PC-3 (cell line): ENCODE results near the gene MTHFS.

Experiments
- CTCF ChIP-seq: fragments of 300-600 bp; sonication (generic); conservative IDR thresholded peaks from 2 replicates; pipeline ENCODE4 v1.5.1; 2017; ENCODE audit warnings: antibody characterized with exemption, low read depth, mild to moderate bottlenecking, low read length
- EZH2 ChIP-seq: fragments of 300-600 bp; sonication (generic); IDR thresholded peaks from one replicate; pipeline ENCODE4 v1.6.1; 2017; ENCODE audit warnings: antibody characterized with exemption, mild to moderate bottlenecking, low read length; ENCODE audit not compliant: unreplicated experiment
- EZH2phosphoT487 ChIP-seq: fragments of 300-600 bp; sonication (generic); IDR thresholded peaks from 2 replicates; pipeline ENCODE4 v1.6.1; 2018; ENCODE audit warnings: mild to moderate bottlenecking, antibody characterized with exemption, low read length, borderline replicate concordance

GRCh38 chr15:79846539-79846938, 50.3 kb downstream of the MTHFS start:
- no peak for TF ChIP-seq CTCF
- TF ChIP-seq EZH2phosphoT487 = no peak
- TF ChIP-seq EZH2 = no peak
